GM21423 (cell line): ENCODE measurements around the gene THUMPD3.
A peak's percentile ranks its signal among the peaks of the same experiment; 100 is the strongest.

Experiments
- ATAC-seq: cut with Tn5 transposase; IDR thresholded peaks from one replicate; pipeline ENCODE4 v1.9.1; 2021; ENCODE audit warnings: mild to moderate bottlenecking, moderate library complexity; ENCODE audit not compliant: unreplicated experiment

THUMPD3 gene, protein sequence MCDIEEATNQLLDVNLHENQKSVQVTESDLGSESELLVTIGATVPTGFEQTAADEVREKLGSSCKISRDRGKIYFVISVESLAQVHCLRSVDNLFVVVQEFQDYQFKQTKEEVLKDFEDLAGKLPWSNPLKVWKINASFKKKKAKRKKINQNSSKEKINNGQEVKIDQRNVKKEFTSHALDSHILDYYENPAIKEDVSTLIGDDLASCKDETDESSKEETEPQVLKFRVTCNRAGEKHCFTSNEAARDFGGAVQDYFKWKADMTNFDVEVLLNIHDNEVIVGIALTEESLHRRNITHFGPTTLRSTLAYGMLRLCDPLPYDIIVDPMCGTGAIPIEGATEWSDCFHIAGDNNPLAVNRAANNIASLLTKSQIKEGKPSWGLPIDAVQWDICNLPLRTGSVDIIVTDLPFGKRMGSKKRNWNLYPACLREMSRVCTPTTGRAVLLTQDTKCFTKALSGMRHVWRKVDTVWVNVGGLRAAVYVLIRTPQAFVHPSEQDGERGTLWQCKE

DNA sequence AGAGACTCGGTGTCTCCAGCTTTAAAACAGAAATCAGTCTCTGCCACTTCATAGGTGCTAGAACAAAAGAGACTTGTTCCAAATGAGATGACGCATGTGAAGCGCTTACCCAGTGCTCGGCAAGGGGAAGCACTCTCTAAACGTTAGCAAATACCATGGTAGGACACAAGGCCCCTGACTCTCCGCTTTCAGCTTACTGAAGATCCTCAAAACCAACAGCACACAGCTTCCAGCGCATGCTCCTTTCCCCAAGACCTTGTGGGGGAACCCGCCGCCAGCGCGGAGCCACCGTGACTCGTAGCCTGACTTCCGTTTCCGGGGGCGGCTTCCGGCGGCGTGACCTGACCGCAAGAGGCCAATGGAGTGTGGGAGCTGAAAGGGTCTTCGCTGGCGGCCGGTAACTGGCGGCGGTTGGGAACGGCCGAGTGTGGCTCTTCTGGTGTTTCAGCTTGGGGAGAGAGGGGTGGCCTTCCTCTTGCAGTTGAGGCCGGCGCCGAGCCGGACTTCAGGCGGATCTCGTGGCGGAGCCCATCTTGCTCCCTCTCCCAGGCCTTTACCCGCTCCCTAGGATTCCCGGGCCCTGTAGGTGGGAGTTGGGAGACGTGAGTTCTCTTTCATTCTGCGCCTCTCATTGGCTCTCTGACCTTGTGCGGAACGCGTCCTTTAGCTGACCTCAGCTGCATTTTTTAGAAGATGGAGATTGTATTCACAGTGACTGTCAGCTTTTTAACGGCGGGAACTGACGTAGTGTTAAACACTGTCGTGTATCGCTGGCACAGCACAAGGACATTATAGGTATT, at the start of gene THUMPD3:
THUMPD3 (plus strand) TSS at position 324 of the 800 bp plus-strand sequence. CDS start 2,015 bp downstream, outside the sequence.
- peak; percentile 99 for ATAC-seq

DNA sequence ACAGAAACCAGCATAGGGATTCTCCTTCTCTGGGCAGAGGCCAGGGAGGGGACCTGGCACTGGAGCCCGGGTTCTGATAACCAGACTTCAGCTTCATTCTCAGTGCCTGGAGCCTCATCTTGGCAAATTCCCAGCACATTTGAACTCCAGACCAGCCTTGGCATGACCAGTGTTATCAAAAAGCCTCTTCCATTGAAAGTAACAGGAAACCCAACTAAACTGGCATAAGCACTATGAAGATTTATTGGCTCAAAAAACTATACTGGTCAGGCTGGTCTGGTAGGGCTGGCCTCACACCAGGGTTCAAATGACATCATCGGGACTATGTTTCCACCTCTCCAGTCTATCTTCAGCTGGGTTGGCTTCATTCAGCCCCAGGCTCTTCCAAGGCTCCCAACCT, 48.1 kb upstream of the THUMPD3 start:
- no peak for ATAC-seq

- ATAC-seq: no peak
Measured at GRCh38 chr3:9316881-9317361, 45.9 kb upstream of the THUMPD3 start.

DNA sequence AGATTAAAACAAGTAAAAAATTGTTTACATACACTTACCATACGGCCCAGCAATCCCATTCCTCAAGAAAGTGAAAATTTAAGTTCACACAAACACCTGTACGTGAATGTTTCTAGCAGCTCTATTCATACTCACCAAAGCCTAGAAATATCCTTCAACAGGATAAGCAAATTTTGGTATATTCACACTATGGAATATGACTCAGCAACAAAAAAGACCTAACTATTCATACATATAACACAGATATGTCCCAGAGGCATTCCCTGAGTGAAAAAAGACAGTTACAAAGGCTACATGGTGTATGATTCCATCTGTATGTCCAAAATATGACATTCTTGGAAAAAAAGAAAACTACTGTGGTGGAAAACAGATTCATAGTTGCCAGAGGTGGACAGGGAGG, 40.1 kb upstream of the THUMPD3 start:
- ATAC-seq: no peak

- no peak for ATAC-seq
Measured at GRCh38 chr3:9324944-9325343, 37.9 kb upstream of the THUMPD3 start.

- no peak for ATAC-seq
Measured at GRCh38 chr3:9327578-9327977, 35.3 kb upstream of the THUMPD3 start.

DNA sequence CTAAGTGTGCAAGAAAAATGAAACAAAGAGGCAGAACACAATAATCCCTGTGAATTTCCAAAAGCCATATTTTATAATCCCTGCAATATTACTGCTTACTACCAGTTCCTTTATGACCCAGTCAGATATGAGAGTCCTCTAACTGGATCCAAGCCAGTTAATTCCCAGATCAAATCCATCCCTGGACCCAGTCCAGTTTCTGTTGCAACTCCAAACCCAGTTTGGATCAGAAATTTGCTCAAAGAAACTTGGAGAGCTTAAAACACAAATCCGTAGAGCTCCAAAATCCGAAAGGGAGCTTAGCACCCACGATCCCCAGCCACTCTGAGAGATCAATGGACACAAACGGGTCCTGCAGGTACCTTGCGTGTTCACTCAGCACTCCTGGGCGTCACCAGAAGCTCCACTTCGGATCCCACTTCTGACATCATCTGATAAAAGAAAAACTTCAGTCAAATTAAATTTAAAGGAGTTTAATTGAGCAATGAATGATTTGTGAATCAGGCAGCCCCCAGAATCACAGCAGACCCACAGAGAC, 32.6 kb upstream of the THUMPD3 start:
- ATAC-seq: no peak

GRCh38 chr3:9331171-9331570, 31.7 kb upstream of the THUMPD3 start:
- no peak for ATAC-seq

GRCh38 chr3:9332250-9333030, 30.4 kb upstream of the THUMPD3 start:
- ATAC-seq: no peak

DNA sequence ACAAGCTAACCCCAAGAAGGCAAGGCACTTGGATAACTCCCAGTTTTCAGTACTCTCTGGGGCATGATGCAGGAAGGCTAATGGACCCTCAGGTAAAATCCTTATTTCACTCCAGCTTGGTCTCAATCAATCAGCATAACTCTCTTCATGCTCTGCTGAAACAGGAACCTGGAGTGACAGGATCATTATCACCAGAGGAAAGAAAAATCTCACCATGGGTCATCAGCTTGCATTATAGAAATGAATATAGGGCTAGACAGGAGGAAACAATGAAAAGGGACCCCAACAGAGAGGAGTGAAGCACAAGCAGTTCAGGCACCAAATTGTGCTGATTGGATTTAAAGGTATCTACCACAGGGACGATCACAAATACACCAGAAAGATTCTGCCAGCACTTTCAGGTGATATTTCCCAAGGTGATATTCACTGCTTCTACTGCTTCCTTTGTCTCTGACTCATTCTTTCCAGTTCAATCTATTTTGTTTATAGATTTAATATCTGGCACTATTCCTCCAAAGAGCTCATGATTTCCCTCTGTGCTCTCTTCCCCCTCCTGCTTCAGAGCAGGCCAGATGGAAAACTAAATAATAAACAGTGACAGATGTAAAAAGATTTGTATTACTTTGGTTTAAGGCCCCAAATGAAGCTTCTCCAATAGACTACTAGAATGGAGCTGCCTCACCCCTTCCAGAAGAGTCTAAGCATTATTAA, 22.9 kb upstream of the THUMPD3 start:
- ATAC-seq: no peak

DNA sequence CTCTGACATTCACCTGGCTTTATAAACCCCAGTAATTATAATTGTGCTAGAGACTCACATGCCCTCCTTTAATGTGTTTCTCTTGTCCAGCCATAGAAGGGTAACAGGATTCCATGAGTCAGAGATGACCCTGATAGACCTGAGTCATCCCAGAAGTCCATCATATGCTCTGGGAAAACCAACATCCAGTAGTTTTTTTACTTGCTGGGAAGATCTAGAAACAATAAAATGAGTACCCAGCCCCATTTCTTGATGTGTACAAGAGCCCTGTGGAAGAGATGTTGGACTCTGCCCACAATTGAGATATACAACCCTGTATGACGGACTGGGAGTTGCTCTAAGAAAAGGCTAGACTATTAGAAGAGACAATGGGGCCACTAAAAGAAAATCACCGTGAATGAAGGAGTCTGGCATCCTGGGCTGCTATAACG, 22.4 kb upstream of the THUMPD3 start:
- ATAC-seq: no peak

- ATAC-seq: no peak
Measured at GRCh38 chr3:9342696-9343095, 20.2 kb upstream of the THUMPD3 start.

GRCh38 chr3:9343115-9343514, 19.7 kb upstream of the THUMPD3 start:
- no peak for ATAC-seq

DNA sequence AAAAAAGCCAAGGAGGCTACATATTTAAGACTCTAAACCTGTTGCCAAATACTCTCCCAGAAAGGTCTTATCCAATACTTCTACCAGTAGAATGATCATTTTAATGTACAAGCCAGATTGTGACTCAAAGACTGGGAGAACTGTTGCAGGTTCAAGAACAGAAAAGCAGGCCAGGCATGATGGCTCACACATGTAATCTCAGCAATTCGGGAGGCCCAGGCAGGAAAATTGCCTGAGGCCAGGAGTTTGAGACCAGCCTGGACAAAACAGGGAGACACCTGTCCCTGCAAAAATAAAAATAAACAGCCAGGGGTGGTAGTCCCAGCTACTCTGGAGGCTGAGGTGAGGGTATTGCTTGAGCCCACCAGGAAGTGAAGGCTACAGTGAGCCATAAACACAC, 17.8 kb upstream of the THUMPD3 start:
- ATAC-seq: no peak

DNA sequence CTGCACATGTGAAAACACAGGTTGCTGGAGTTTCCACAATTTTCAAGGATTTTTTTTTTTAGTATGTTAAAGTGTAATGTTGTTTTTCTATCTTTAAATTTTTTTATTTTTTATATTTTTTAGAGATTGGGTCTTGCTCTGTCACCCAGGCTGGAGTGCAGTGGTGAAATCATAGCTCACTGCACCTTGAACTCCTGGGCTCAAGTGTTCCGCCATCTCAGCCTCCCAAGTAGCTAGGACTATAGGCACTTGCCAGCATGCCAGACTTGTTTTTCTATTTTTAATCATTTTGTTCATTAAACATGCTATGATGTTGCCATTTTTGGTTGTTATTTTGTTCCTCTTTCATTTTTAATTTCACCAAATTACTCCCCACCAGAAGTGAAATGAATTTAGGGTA, 16.7 kb upstream of the THUMPD3 start:
- no peak for ATAC-seq

GRCh38 chr3:9347081-9347480, 15.8 kb upstream of the THUMPD3 start:
- ATAC-seq: no peak

GRCh38 chr3:9347887-9348286, 15.0 kb upstream of the THUMPD3 start:
- no peak for ATAC-seq

- no peak for ATAC-seq
Measured at GRCh38 chr3:9349321-9350117, 13.3 kb upstream of the THUMPD3 start.

DNA sequence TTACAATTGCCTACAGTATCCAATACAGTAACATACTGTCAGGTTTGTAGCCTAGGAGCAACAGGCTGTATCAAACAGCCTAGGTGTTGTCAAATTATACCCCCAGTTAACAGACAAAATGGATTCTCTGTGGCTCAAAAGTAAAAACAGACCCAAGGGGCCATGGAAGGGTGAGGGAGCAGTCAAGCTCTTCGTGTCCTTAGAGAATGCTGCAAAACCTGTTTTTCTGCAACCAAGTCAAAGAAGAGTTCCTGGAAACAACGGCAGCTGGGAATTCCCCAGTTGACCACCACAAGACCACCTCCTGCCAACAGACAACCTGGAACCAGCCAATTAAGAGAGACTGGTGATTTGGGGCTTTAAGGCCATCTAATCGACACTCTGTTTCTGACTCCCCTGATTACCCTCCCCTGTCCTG, 11.1 kb upstream of the THUMPD3 start:
- ATAC-seq: no peak
